ENCODE results near the gene DMC1.

The DMC1 gene

GRCh38 chr22:38567531-38568285 lies 2.3 kb downstream of the DMC1 start:
- no peak for DNase-seq (ENCODE audit: low read depth in 1 of 2, low spot score in 1 of 2)

GRCh38 chr22:38566726-38567504 lies 3.1 kb downstream of the DMC1 start:
- no peak for DNase-seq (ENCODE audit: low read depth in 1 of 2, low spot score in 1 of 2)

DNA sequence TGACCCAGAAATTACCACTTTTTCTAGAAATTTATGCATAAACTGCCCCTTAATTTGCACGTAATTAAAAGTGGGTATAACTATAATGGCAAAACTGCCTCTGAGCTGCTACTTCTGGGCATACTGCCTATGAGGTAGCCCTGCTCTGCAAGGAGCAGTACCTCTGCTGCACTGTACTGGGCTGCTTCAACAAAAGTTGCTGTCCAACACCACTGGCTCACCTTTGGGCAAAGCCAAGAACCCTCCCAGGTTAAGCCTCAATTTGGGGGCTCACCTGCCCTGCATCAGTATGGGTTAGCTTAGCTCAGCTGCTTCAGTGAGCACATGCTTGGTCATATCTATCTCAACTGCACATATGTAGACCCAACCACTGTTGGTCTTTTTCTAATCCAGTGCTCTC lies 4.5 kb downstream of the DMC1 start:
- no peak for DNase-seq (ENCODE audit: low read depth in 1 of 2, low spot score in 1 of 2)

DNA sequence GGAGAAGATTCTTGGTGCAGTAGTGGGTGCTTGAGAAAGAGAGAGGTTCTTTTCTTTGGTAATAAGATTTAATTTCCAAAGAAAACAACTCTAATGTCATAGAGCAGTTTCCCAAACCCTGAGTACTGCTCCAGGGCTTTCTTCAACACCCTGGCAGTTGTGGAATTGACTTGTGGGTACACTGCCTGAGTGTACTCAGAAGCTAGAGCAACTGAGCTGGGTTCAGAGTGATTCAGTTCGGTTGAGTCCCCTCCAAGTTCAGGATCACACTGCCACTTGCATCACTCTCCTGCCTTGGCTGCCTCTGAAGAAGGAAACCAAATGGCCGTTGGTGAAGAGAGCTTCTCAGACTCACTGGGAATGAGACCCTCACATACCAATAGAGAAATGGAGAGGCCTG lies 5.3 kb downstream of the DMC1 start:
- DNase-seq (ENCODE audit: low read depth in 1 of 2, low spot score in 1 of 2), result no peak

GRCh38 chr22:38554281-38554680 lies 15.7 kb downstream of the DMC1 start:
- no peak for DNase-seq (ENCODE audit: low read depth in 1 of 2, low spot score in 1 of 2)

DNA sequence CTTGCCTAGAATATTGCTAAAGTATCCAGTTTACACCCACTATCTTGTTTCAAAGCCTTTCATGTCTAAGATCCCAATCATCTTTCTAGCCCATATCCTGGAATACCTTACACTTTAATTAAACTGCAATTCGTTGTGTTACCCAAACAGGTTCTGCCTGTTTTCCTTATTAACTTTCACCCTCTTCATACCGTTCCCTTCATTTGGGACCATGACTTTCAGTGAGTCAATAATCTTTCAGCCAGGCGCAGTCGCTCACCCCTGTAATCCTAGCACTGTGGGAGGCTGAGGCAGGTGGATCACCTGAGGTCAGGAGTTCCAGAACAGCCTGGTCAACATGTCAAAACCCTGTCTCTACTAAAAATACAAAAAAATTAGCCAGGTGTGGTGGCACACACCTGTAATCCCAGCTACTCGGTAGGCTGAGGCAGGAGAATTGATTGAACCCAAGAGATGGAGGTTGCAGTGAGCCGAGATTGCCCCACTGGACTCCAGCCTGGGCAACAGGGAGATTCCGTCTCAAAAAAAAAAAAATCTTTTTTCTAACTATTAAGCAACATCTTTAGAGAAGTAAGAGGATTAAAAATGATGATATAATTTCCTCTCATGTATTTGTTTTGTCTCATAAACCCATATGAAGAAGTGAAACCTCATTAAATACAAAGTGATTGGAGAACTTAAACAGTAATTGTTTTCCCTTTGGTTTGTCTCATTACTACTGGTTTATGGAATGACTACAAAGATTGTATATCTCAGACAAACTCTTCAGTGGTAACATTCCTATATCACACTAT lies 20.7 kb downstream of the DMC1 start:
- DNase-seq (ENCODE audit: low read depth in 1 of 2, low spot score in 1 of 2), result no peak

DNA sequence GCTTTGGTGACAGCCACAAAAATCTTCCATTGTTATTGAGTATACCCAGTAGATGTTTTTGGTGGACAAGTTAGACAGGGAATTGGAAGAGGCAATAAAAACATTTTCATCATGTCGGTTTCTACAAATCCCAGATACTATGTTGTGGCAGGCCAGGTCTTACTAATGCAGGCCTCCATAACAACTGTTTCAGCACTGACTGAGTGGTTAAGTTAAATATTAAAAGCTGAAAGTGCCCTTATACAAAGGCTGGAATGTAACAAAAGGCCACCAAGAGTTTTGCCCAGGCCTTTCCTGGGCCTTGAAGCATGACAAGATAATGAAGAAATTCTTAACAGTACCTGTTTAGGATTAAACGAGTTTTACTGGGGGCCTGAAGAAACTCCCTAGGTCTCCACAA lies 29.3 kb downstream of the DMC1 start:
- no peak for DNase-seq (ENCODE audit: low read depth in 1 of 2, low spot score in 1 of 2)

DNA sequence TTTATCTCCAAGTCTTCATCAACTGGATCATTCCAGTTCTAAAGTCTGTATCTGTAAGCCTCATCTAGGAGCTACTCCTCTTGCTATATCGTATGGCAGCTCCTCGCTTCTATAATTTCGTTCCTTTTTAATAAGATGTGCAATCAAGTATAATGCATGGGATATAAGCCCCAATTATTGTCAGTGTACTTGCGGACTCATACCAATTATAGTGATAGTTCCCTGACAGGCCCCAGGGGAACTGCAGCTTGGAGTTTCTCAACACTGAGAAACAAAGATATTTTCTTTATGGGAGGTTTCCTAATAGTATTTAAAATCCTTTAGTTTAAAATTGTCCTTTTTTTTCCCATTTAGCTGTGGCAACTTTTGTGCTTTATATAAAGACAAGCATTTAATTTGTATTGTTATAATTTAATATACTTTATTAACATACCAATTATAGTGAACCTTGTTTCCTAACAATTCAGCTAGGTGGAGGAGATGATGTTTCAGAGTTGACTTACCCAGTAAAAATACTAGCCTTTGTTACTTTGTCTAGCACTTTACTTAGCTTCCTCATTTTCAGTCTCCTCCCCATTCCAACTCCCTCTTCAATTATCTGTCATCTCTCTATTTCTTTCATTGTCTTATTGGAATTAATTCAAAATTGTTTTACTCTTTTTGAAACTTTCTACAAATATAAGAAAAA lies 38.6 kb downstream of the DMC1 start:
- no peak for DNase-seq (ENCODE audit: low read depth in 1 of 2, low spot score in 1 of 2)

DNA sequence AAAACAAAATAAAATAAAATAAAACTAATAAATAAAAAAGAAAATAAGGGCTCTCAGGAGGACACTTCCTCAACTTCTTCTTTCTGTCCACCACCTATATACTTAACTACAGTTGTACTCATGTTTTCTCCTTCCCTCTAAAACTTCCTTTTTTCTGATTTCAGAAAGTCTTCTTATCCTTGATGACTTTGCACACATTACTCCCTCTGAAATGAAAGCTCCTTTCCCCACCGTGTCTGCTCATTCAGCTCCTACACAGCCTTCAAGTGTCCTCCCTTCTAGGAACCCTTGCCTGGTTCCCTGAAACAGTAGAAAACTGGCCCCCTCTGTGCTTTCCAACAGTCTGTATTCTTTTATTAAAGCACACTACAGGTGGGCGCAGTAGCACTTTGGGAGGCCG lies 45.6 kb downstream of the DMC1 start:
- DNase-seq (ENCODE audit: low read depth in 1 of 2, low spot score in 1 of 2), result no peak

- DNase-seq (ENCODE audit: low read depth in 1 of 2, low spot score in 1 of 2), result no peak
Measured at GRCh38 chr22:38523479-38523878, 46.5 kb downstream of the DMC1 start.

DNA sequence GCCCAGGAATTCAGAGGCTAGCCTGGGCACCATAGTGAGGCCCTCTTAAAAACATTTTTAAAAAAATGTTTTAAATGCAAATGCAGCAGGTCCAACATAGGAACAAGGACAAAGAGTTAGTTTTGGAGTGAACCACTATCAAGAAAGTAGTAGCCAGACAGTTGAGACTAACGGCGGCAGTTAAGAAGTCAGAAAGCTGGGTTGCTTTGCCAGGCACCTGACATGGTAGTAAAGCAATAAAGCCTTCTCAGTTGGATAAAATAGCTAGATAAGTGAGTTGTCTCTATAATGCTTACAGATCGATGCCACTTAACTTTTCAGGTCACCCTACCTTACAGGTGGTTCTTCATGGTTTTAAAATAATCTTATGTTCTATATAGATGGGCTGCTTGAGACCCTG lies 47.0 kb downstream of the DMC1 start:
- DNase-seq (ENCODE audit: low read depth in 1 of 2, low spot score in 1 of 2), result no peak

DNA sequence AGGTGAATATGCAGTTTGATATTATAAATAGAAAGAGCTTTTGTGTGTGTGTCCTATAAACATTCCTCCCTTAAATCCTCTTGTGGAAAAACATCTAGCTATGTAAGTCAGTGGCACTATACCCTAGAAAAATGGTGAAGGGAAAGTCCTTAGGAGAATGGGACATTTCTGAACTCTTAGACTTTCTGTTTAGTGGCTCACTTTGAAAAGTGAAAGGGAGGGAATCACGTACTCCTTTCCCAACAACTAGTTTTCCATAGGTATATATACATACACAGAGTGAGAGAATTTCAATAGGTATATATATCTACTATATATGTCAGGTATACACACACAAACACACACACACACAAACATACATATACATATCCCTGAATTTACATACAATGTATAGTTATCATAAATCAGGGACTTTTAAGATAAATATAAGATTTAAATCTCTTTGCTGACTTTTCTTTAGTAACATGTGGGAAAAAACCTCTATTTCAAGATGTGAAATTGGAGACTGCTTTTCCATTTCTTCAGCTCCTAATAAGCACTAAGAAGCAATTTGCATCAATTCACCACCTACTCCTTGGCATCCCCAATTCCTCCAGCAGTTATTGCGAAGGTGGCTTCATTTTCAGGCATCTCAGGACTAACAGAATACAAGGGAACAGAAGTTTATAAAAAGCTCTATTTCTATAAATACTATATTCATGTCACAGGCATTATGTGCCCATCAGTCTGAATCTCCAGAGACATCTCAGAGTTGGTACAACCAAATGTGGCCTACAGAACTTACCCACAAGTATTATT lies 50.3 kb downstream of the DMC1 start:
- DNase-seq (ENCODE audit: low read depth in 1 of 2, low spot score in 1 of 2), result no peak

DNA sequence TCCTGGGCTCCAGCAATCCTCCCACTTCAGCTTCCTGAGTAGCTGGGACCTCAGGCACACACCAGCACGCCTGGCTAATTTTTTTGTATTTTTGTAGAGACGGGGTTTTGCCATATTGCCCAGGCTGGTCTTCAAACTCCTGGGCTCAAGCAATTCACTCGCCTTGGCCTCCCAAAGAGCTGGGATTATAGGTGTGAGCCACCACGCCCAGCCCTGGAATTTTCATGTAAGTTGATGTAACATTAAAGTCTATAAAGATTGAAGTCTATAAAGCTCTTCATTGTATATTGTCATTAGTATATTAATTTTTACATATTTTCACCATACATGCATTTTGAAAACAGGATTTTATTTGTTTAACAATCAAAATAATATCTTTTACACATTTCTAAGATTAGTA lies 51.4 kb downstream of the DMC1 start:
- DNase-seq (ENCODE audit: low read depth in 1 of 2, low spot score in 1 of 2), result no peak

DNA sequence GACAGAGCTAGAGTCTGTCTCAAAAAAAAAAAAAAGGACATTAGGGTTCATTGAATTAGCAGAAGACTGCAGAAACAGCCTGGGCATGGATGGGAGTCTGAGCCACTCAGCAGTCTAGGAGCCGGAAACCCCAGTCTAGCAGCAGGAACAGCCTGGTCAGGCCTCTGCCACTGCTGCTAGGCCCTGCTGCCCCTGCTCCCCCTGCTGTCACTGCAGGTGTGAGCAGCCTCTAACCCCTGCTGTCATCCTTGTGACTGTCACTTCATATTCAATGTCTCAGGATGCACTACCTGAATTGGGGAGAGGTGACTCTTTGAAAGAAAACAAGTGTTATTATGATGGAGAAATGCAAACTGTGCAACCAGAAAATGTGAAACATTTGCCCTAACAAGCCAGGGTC lies 56.9 kb downstream of the DMC1 start:
- DNase-seq (ENCODE audit: low read depth in 1 of 2, low spot score in 1 of 2), result no peak

DNA sequence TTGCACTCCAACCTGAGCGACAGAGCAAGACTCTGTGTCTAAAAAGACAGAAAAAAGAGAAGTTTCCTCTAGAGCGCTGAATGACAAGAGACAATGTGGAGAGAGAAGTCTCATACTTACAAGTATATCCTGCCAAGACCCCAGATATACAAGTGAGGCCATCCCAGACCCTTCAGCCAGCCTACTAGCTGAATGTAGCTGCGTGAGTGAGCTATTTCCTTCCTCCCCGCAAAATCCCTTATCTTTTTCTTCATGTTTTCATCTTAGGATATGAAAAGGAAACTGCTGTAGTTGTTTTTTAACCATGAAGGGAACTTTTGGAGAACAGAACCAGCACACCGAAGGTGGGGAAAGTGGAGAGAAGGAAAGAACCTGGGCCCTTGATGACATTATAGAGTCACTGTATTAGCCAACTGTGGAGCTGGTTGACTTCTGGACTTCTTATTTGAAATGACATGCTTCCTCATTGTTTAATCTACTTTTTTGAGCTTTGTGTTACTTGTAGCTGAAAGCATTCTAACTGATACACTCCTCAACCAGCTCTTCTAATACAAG lies 59.5 kb downstream of the DMC1 start:
- no peak for DNase-seq (ENCODE audit: low read depth in 1 of 2, low spot score in 1 of 2)

DNA sequence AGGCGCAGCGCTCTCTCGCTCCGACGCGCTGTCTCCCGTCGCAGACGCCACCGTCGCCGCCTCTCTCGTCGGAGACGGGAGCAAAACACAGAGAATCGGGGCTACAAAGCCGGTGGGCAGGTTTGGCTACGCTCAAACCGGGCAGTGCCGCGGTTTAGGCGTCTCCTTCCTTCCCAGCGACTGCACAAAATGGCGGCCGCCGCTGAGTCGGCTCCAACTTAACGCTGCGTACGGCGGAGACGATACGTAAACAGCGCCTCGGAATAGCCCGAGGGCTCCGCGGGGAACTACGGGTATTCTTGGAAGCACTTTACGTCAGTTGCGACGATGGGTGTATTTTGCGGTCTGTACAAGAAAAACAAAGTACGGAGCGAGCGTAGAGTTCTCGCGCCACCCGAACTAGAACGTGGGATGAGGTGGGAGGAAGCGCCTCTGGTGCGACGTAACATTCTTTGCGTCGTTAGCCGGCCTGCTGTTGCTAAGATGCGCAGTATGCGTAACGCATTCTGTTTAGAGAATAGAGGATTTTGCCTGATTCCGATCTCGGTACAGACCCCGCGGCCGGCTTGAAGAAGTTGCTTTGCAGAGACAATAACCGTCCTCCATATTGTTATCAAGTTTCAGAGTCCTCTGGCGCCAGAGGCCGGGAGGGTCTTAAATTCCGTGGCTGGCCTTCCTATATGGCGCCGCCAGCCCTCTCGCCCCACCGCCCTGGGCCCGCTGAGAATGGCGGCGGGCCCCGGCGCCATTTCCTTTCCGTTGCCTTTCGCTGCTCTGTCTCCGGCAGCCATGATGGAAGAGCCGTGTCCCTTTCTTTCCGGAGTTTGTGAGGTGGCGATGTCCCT lies 63.6 kb downstream of the DMC1 start, which contains the start of gene DDX17:
DDX17 (minus strand) TSS at position 194 of the 845 bp plus-strand sequence.
- peak; percentile 95 to 96 for DNase-seq (ENCODE audit: low read depth in 1 of 2, low spot score in 1 of 2)

GRCh38 chr22:38505541-38506117 lies 64.4 kb downstream of the DMC1 start:
- peak; percentile 35 to 59 for DNase-seq (ENCODE audit: low read depth in 1 of 2, low spot score in 1 of 2)

DNA sequence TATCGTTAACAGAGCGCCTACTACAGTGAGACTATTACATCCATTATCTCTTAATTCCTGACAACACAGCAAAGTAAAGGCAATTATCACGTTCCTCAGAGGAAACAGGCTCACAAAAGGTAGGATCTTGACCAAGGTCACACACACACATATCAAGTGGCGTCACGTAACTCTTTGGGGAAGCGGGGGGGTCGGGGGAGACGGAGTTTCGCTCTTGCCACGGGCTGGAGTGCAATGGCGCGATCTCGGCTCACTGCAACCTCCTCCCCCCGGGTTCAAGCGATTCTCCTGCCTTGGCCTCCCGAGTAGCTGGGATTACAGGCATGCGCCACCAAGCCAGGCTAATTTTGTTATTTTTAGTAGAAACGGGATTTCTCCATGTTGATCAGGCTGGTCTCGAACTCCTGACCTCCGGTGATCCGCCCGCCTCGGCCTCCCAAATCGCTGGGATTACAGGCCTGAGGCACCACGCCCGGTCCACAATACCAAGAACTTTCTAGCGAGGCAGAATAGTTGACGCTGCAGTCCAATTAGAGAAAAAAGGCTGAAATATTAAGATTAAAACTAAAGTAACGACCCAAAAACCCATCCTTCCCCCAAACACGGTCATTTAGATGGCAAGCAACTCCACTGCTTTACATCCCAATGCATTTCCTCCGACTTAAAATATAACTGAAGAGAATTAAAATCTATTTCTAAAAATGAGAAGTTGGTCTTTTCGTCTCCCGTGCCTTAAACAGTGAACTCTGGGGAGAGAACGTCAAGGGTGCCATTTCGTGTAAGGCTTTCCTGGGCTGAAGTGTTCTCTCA lies 65.0 kb downstream of the DMC1 start:
- peak; percentile 16 to 39 for DNase-seq (ENCODE audit: low read depth in 1 of 2, low spot score in 1 of 2)

All from activated CD4-positive, alpha-beta T cell treated with anti-CD3 and anti-CD28 coated beads, Interleukin-2, amount 50 U/mL, for 24 hours (primary cell).